PC-9 (cell line): ENCODE measurements around the gene DDX27.
A peak's percentile ranks its signal among the peaks of the same experiment; 100 is the strongest.

ENCODE experiments used
- CTCF ChIP-seq: fragments of 200-600 bp; sonication (generic); conservative IDR thresholded peaks from 2 replicates; pipeline ENCODE4 v1.6.1; 2017; ENCODE audit warnings: mixed run types, antibody characterized with exemption, mild to moderate bottlenecking, moderate library complexity
- EZH2 ChIP-seq: fragments of 200-600 bp; sonication (generic); IDR thresholded peaks from 2 replicates; pipeline ENCODE4 v1.8.0; 2017; ENCODE audit warnings: antibody characterized with exemption, low read depth

- TF ChIP-seq CTCF (peak; percentile 82), EZH2 (no peak)
Observed at GRCh38 chr20:49245921-49246740, 26.9 kb downstream of the DDX27 start.
